WERI-Rb-1 (cell line): ENCODE data around the gene SIK3.

ENCODE experiments used
- DNase-seq: peaks from one replicate; pipeline ENCODE4 v3.0.0-alpha.2; 2020
- H3K27ac ChIP-seq: fragments of 250-450 bp; sonication (Bioruptor Pico); 2 replicates; pipeline ENCODE4 v1.5.1; 2020; ENCODE audit warnings: mild to moderate bottlenecking, moderate library complexity
- H3K27me3 ChIP-seq: fragments of 250-450 bp; sonication (Bioruptor Pico); 2 replicates; pipeline ENCODE4 v1.5.1; 2021; ENCODE audit warnings: mild to moderate bottlenecking, low read depth, moderate library complexity; ENCODE audit not compliant: insufficient read depth, severe bottlenecking
- H3K36me3 ChIP-seq: fragments of 250-450 bp; sonication (Bioruptor Pico); 2 replicates; pipeline ENCODE4 v1.5.1; 2020; ENCODE audit warnings: mild to moderate bottlenecking, moderate library complexity
- H3K4me3 ChIP-seq: 2 replicates; pipeline ENCODE4 v1.5.1; 2011; ENCODE audit warnings: low read depth, mild to moderate bottlenecking, control low read depth, low read length
- H3K9me3 ChIP-seq: fragments of 250-450 bp; sonication (Bioruptor Pico); 2 replicates; pipeline ENCODE4 v1.5.1; 2021; ENCODE audit warnings: mild to moderate bottlenecking, moderate library complexity; ENCODE audit not compliant: severe bottlenecking
- CTCF ChIP-seq: IDR thresholded peaks from 2 replicates; pipeline ENCODE4 v1.5.1; 2011; ENCODE audit warnings: low read depth, mild to moderate bottlenecking, control low read depth, inconsistent platforms, low read length

The SIK3 gene

GRCh38 chr11:116851626-116852025 lies 246.6 kb downstream of the SIK3 start:
- H3K27ac ChIP-seq = no peak overlapping the region
- no peaks in the 10 kb centered on the region for H3K9me3 ChIP-seq
- no peak for TF ChIP-seq CTCF
- no peak for DNase-seq
- no peaks in the 10 kb centered on the region for H3K27me3 ChIP-seq
- no peak overlapping the region for H3K4me3 ChIP-seq
- H3K36me3 ChIP-seq = peaks cover 40% of the 10 kb centered on the region

- TF ChIP-seq CTCF = no peak
- Histone ChIP-seq H3K27ac (no peak overlapping the region), H3K4me3 (no peak overlapping the region), H3K27me3 (no peaks in the 10 kb centered on the region), H3K9me3 (no peaks in the 10 kb centered on the region), H3K36me3 (peaks cover 49% of the 10 kb centered on the region)
- DNase-seq = no peak
Measured at GRCh38 chr11:116849486-116849885, 248.7 kb downstream of the SIK3 start.

- no peaks in the 10 kb centered on the region for H3K9me3 ChIP-seq
- H3K27ac ChIP-seq = no peak overlapping the region
- no peak for DNase-seq
- no peaks in the 10 kb centered on the region for H3K27me3 ChIP-seq
- TF ChIP-seq CTCF = no peak
- no peak overlapping the region for H3K4me3 ChIP-seq
- peaks cover 47% of the 10 kb centered on the region for H3K36me3 ChIP-seq
Measured at GRCh38 chr11:116849060-116849459, 249.2 kb downstream of the SIK3 start.

GRCh38 chr11:116847612-116848011 lies 250.6 kb downstream of the SIK3 start:
- H3K27ac ChIP-seq = no peak overlapping the region
- DNase-seq = no peak
- no peak overlapping the region for H3K4me3 ChIP-seq
- H3K9me3 ChIP-seq = no peaks in the 10 kb centered on the region
- TF ChIP-seq CTCF = no peak
- peaks cover 49% of the 10 kb centered on the region for H3K36me3 ChIP-seq
- no peaks in the 10 kb centered on the region for H3K27me3 ChIP-seq

- H3K9me3 ChIP-seq = no peaks in the 10 kb centered on the region
- H3K27ac ChIP-seq = no peak overlapping the region
- no peak for DNase-seq
- H3K36me3 ChIP-seq = peaks cover 47% of the 10 kb centered on the region
- H3K27me3 ChIP-seq = no peaks in the 10 kb centered on the region
- H3K4me3 ChIP-seq = no peak overlapping the region
- TF ChIP-seq CTCF = no peak
Measured at GRCh38 chr11:116844722-116845121, 253.5 kb downstream of the SIK3 start.

- no peak for DNase-seq
- Histone ChIP-seq H3K9me3 (no peaks in the 10 kb centered on the region), H3K4me3 (no peak overlapping the region), H3K27me3 (no peaks in the 10 kb centered on the region), H3K27ac (no peak overlapping the region), H3K36me3 (peaks cover 41% of the 10 kb centered on the region)
- TF ChIP-seq CTCF = no peak
Measured at GRCh38 chr11:116843661-116844060, 254.6 kb downstream of the SIK3 start.
